ENCODE measurements around the gene SCYL3.
"Not testable (repeated sequence)": the region's sequence is repeated elsewhere in the genome, so short reads cannot be mapped to it uniquely, and the experiment has no call there.

The SCYL3 gene

DNA sequence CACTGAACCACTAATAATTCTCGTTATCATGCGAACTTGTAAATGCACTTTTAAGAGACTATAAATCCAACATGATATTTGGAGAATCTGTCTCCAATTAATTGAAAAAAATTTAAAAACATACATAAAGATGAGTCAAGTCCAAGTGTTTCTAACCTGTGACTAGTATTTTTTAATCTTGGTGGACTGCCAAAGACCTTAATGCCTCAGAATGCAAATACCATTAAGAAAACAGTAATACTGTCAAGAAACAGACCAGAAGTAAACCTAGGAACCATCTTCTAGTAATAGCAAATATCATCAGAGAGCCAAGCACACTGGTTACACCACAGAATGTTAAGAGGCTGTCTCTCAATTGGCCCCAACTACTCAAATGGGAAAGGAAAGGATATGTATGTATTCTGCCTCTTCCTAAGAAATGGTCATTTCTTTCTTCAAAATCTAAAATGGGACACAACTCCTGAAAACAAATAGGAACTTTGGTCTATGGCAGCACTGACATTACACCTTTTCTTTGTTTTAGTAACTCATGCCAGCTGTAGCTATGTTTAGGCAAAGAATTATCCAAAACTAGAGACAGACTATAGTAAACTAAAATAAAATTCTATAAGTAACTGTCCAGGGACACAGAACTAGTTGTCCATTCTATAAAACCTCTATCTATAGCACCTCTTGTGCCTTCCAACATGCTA lies 15.8 kb downstream of the SCYL3 start:
- no peak overlapping the region for H3K9ac ChIP-seq (ENCODE audit: low read length)
- peaks cover 7% of the 10 kb centered on the region for H3K4me1 ChIP-seq (ENCODE audit: control insufficient read depth, insufficient read depth, low read length)
- peaks cover 16% of the 10 kb centered on the region for H3K36me3 ChIP-seq (ENCODE audit: control insufficient read depth, insufficient read depth, low read length)
- H3K27me3 ChIP-seq (ENCODE audit: control insufficient read depth, insufficient read depth, low read length) = no peaks in the 10 kb centered on the region
- H3K27ac ChIP-seq (ENCODE audit: low read depth, low read length) = no peak overlapping the region
- H3K4me3 ChIP-seq (ENCODE audit: low read length) = no peak overlapping the region

- no peak overlapping the region for H3K4me3 ChIP-seq (ENCODE audit: low read length)
- H3K36me3 ChIP-seq (ENCODE audit: control insufficient read depth, insufficient read depth, low read length) = peaks cover 30% of the 10 kb centered on the region
- H3K9ac ChIP-seq (ENCODE audit: low read length) = no peak overlapping the region
- peak overlapping the region; percentile 62 for H3K27ac ChIP-seq (ENCODE audit: low read depth, low read length)
- peaks cover 7% of the 10 kb centered on the region for H3K4me1 ChIP-seq (ENCODE audit: control insufficient read depth, insufficient read depth, low read length)
- H3K27me3 ChIP-seq (ENCODE audit: control insufficient read depth, insufficient read depth, low read length) = no peaks in the 10 kb centered on the region
Observed at GRCh38 chr1:169874229-169874628, 19.5 kb downstream of the SCYL3 start.

DNA sequence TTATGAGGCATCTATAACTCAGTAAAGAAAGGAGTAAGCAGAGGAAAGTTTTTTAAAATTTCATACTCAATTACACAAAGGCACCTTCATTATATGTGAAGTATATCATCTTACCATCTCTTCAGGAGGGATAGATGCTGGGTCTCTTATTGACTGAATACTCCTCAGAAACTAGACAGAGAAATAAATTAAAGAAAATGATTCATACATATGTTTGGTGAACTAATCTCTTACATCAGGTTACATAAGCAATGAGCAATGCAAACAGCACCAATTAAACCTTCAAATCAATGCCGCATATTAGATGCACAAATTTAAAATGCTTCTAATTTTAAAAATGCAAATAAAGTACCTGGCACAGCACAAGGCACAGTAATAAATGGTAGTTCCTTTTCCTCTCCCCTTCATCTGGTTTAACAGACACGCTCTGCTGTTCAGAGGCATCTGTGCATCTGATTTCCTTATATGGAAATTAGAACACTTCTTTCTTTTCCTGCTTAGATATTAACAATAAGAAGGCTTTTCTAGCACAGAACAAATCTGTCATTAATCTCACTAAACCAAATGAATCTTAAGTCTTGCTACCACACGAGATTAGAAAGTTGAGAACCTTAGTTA lies 20.0 kb downstream of the SCYL3 start:
- no peak overlapping the region for H3K4me3 ChIP-seq (ENCODE audit: low read length)
- H3K27me3 ChIP-seq (ENCODE audit: control insufficient read depth, insufficient read depth, low read length) = no peaks in the 10 kb centered on the region
- H3K4me1 ChIP-seq (ENCODE audit: control insufficient read depth, insufficient read depth, low read length) = peaks cover 7% of the 10 kb centered on the region
- H3K36me3 ChIP-seq (ENCODE audit: control insufficient read depth, insufficient read depth, low read length) = peaks cover 30% of the 10 kb centered on the region
- H3K9ac ChIP-seq (ENCODE audit: low read length) = no peak overlapping the region
- H3K27ac ChIP-seq (ENCODE audit: low read depth, low read length) = peak overlapping the region; percentile 62

- Histone ChIP-seq H3K4me1 (ENCODE audit: control insufficient read depth, insufficient read depth, low read length) (peaks cover 7% of the 10 kb centered on the region), H3K36me3 (ENCODE audit: control insufficient read depth, insufficient read depth, low read length) (peaks cover 30% of the 10 kb centered on the region), H3K4me3 (ENCODE audit: low read length) (no peak overlapping the region), H3K27ac (ENCODE audit: low read depth, low read length) (no peak overlapping the region), H3K9ac (ENCODE audit: low read length) (no peak overlapping the region), H3K27me3 (ENCODE audit: control insufficient read depth, insufficient read depth, low read length) (no peaks in the 10 kb centered on the region)
Observed at GRCh38 chr1:169872906-169873305, 20.8 kb downstream of the SCYL3 start.

DNA sequence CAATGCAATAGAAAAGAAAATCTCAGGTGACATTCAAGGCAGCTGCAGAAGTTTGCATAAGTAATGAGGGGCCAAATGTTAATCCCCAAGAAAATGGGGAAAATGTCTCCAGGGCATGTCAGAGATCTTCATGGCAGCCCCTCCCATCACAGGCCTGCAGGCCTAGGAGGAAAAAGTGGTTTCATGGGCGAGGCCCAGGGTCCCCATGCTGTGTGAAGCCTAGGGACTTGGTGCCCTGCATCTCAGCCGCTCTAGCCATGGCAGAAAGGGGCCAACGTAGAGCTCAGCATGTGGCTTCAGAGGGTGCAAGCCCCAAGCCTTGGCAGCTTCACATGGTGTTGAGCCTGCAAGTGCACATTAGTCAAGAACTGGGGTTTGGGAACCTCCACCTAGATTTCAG lies 21.7 kb downstream of the SCYL3 start:
- H3K9ac ChIP-seq (ENCODE audit: low read length); H3K4me1 ChIP-seq (ENCODE audit: control insufficient read depth, insufficient read depth, low read length); H3K27ac ChIP-seq (ENCODE audit: low read depth, low read length); H3K27me3 ChIP-seq (ENCODE audit: control insufficient read depth, insufficient read depth, low read length); H3K4me3 ChIP-seq (ENCODE audit: low read length): not testable (repeated sequence)
- H3K36me3 ChIP-seq (ENCODE audit: control insufficient read depth, insufficient read depth, low read length) = peaks cover 33% of the 10 kb centered on the region

GRCh38 chr1:169869426-169869825 lies 24.3 kb downstream of the SCYL3 start:
- Histone ChIP-seq H3K4me3 (ENCODE audit: low read length) (no peak overlapping the region), H3K9ac (ENCODE audit: low read length) (no peak overlapping the region), H3K27ac (ENCODE audit: low read depth, low read length) (no peak overlapping the region), H3K36me3 (ENCODE audit: control insufficient read depth, insufficient read depth, low read length) (peaks cover 44% of the 10 kb centered on the region), H3K27me3 (ENCODE audit: control insufficient read depth, insufficient read depth, low read length) (no peaks in the 10 kb centered on the region), H3K4me1 (ENCODE audit: control insufficient read depth, insufficient read depth, low read length) (peaks cover 7% of the 10 kb centered on the region)

DNA sequence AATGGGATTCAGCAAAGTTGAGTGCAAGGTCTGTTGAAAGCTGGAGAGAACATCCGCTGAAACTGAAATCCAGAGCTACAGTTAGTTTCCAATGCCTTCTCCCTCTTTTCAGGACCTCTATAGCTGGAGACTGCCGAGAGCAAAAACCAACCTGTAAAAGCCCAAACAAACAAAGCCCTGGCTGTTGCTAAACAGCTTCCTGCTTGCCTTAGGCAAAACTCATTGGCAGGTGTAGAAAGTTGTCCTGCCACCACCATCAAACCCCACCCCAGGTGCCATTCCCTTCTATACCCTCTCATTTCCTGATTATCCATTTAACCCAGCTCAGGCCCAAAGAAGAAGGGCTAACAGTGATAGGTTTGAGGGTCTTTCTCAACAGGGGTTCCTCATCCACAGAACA lies 24.7 kb downstream of the SCYL3 start:
- no peaks in the 10 kb centered on the region for H3K27me3 ChIP-seq (ENCODE audit: control insufficient read depth, insufficient read depth, low read length)
- no peak overlapping the region for H3K4me3 ChIP-seq (ENCODE audit: low read length)
- no peak overlapping the region for H3K27ac ChIP-seq (ENCODE audit: low read depth, low read length)
- peaks cover 6% of the 10 kb centered on the region for H3K4me1 ChIP-seq (ENCODE audit: control insufficient read depth, insufficient read depth, low read length)
- H3K9ac ChIP-seq (ENCODE audit: low read length) = no peak overlapping the region
- peaks cover 44% of the 10 kb centered on the region for H3K36me3 ChIP-seq (ENCODE audit: control insufficient read depth, insufficient read depth, low read length)

- no peak overlapping the region for H3K9ac ChIP-seq (ENCODE audit: low read length)
- no peak overlapping the region for H3K27ac ChIP-seq (ENCODE audit: low read depth, low read length)
- no peak overlapping the region for H3K4me3 ChIP-seq (ENCODE audit: low read length)
- no peaks in the 10 kb centered on the region for H3K27me3 ChIP-seq (ENCODE audit: control insufficient read depth, insufficient read depth, low read length)
- no peaks in the 10 kb centered on the region for H3K4me1 ChIP-seq (ENCODE audit: control insufficient read depth, insufficient read depth, low read length)
- peaks cover 36% of the 10 kb centered on the region for H3K36me3 ChIP-seq (ENCODE audit: control insufficient read depth, insufficient read depth, low read length)
Observed at GRCh38 chr1:169867012-169867675, 26.6 kb downstream of the SCYL3 start.

DNA sequence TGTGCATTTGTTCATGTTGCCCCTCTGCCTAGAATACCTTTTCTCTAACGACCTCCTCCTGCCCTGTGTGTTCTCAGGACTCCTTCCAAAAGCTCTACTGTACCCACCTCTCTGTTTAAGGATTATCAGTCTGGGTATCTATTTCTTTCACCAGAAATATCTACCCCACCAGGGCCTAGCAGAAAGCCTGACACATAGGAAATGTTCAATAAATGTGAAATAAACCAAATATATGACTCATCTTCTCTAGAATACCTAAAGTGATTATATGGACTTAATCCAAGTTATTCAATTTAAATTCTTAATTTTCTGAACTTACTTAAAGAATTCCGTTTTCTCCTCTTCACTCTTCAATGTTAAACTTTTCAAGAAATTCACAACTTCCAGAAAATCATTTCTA lies 27.1 kb downstream of the SCYL3 start:
- H3K27me3 ChIP-seq (ENCODE audit: control insufficient read depth, insufficient read depth, low read length) = no peaks in the 10 kb centered on the region
- H3K4me3 ChIP-seq (ENCODE audit: low read length) = no peak overlapping the region
- no peaks in the 10 kb centered on the region for H3K4me1 ChIP-seq (ENCODE audit: control insufficient read depth, insufficient read depth, low read length)
- H3K27ac ChIP-seq (ENCODE audit: low read depth, low read length) = no peak overlapping the region
- H3K9ac ChIP-seq (ENCODE audit: low read length) = no peak overlapping the region
- peaks cover 37% of the 10 kb centered on the region for H3K36me3 ChIP-seq (ENCODE audit: control insufficient read depth, insufficient read depth, low read length)

DNA sequence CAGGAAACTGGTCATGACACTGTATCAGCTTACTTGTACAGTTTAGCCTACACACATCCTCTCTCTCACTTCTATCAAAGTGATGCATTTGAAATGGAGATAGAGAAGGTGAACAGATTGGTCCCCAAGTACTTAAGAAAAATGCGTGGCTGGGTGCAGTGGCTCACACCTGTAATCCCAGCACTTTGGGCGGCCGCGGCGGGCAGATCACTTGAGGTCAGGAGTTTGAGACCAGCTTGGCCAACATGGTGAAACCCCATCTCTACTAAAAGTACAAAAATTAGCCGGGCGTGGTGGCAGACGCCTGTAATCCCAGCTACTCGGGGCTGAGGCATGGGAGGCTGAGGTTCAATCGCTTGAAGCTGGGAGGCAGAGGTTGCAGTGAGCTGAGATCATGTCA lies 29.2 kb downstream of the SCYL3 start:
- H3K9ac ChIP-seq (ENCODE audit: low read length); H3K27ac ChIP-seq (ENCODE audit: low read depth, low read length); H3K27me3 ChIP-seq (ENCODE audit: control insufficient read depth, insufficient read depth, low read length); H3K4me3 ChIP-seq (ENCODE audit: low read length); H3K4me1 ChIP-seq (ENCODE audit: control insufficient read depth, insufficient read depth, low read length): not testable (repeated sequence)
- peaks cover 38% of the 10 kb centered on the region for H3K36me3 ChIP-seq (ENCODE audit: control insufficient read depth, insufficient read depth, low read length)

DNA sequence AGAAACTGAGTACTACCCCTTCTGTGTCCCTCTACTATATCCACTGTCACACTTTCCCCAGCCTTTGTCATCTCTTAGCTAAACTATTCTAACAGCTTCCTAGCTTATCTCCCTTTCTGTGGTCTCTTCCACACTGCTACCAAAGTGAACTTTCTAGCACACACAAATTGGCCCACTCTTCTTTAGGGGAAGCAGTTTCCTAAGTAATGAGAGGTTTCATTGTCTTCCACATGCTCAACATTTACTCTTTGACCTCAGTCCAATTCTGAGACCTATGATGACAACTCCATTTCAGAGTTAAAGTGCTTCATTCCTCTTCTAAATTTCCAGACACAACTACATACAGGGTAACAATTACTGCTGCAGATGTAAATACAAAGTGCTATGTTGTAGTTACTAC lies 32.9 kb downstream of the SCYL3 start:
- H3K4me3 ChIP-seq (ENCODE audit: low read length) = no peak overlapping the region
- peaks cover 25% of the 10 kb centered on the region for H3K36me3 ChIP-seq (ENCODE audit: control insufficient read depth, insufficient read depth, low read length)
- H3K4me1 ChIP-seq (ENCODE audit: control insufficient read depth, insufficient read depth, low read length) = no peaks in the 10 kb centered on the region
- no peak overlapping the region for H3K27ac ChIP-seq (ENCODE audit: low read depth, low read length)
- H3K9ac ChIP-seq (ENCODE audit: low read length) = no peak overlapping the region
- H3K27me3 ChIP-seq (ENCODE audit: control insufficient read depth, insufficient read depth, low read length) = no peaks in the 10 kb centered on the region

DNA sequence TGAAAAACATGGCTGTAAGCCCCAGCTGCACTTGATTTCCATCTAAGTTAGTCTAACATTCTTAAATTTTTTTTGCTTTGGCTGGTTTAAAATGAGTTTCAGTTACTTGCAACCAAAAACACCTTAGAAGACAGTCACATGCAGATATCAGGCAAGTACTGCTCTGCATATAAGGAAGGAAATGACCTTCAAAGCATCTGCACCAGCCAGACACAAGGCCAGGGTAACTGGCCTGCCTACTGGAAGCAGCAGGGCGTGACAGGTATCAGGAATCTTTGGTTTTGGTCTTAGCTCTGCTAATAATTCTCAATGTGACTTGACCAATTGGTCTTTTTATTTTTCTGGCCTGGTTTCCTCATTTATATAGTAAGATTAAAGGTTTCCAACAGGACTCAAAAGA lies 33.5 kb downstream of the SCYL3 start:
- H3K9ac ChIP-seq (ENCODE audit: low read length) = no peak overlapping the region
- H3K4me3 ChIP-seq (ENCODE audit: low read length) = no peak overlapping the region
- no peaks in the 10 kb centered on the region for H3K27me3 ChIP-seq (ENCODE audit: control insufficient read depth, insufficient read depth, low read length)
- H3K4me1 ChIP-seq (ENCODE audit: control insufficient read depth, insufficient read depth, low read length) = no peaks in the 10 kb centered on the region
- H3K27ac ChIP-seq (ENCODE audit: low read depth, low read length) = no peak overlapping the region
- H3K36me3 ChIP-seq (ENCODE audit: control insufficient read depth, insufficient read depth, low read length) = peaks cover 19% of the 10 kb centered on the region

- Histone ChIP-seq H3K27me3 (ENCODE audit: control insufficient read depth, insufficient read depth, low read length) (no peaks in the 10 kb centered on the region), H3K27ac (ENCODE audit: low read depth, low read length) (no peak overlapping the region), H3K9ac (ENCODE audit: low read length) (no peak overlapping the region), H3K36me3 (ENCODE audit: control insufficient read depth, insufficient read depth, low read length) (peaks cover 21% of the 10 kb centered on the region), H3K4me3 (ENCODE audit: low read length) (no peak overlapping the region), H3K4me1 (ENCODE audit: control insufficient read depth, insufficient read depth, low read length) (no peaks in the 10 kb centered on the region)
Observed at GRCh38 chr1:169859001-169859400, 34.7 kb downstream of the SCYL3 start.
